Measurements from ENCODE around the gene STYX. TPM values are rescaled to one million over a fixed set of nuclear protein-coding genes. Genes with fewer than 3 reads are reported as not detected.
"Not testable (repeated sequence)": the region's sequence is repeated elsewhere in the genome, so short reads cannot be mapped to it uniquely, and the experiment has no call there.

The STYX gene
- total RNA-seq, 2 experiments from 2014 or later, result 13.3 to 14.1 TPM

DNA sequence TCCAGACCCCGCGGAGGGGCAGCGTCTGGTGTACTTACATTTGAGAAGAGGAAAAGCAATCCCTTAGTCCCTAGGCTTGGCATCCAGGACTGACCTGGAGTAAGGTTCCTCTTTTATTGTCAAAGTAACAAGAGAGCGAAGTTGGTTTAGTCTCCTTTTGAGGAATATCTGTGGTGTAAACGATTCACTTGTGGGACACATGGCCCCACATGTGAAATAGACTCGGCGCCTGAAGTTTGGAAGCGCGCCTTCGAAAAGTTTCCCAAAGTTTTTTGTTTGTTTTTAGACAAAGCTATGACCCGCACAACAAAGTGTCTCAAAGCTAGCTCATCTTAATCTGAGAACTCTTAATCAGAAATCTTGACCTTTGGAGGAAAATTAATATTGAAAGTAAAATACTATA lies 744 bp downstream of the STYX start:
- peak overlapping the region; percentile 84 for H3K4me3 Mint-ChIP-seq
- no peaks in the 10 kb centered on the region for H3K9me3 Mint-ChIP-seq
- no peaks in the 10 kb centered on the region for H3K27me3 Mint-ChIP-seq (ENCODE audit: low read depth)
- intact Hi-C loops (cut with micrococcal nuclease), result loop anchor here (1.0 kb wide), 5 partner anchors 12 to 178 kb away; partner anchors contain the start of genes ERO1A, GNPNAT1, GPR137C and PSMC6
- peak overlapping the region; percentile 86 for H3K27ac Mint-ChIP-seq
- CTCF ChIA-PET, result interaction anchor here (0.7 to 1.8 kb wide), 2 partner anchors 11 to 30 kb away, joined by 3 to 10 read pairs; no protein-coding TSS in a partner anchor
- DNase-seq, result no peak
- H3K4me1 Mint-ChIP-seq (ENCODE audit: low read depth), result peaks cover 41% of the 10 kb centered on the region
- peaks cover 35% of the 10 kb centered on the region for H3K36me3 Mint-ChIP-seq (ENCODE audit: low read depth)

DNA sequence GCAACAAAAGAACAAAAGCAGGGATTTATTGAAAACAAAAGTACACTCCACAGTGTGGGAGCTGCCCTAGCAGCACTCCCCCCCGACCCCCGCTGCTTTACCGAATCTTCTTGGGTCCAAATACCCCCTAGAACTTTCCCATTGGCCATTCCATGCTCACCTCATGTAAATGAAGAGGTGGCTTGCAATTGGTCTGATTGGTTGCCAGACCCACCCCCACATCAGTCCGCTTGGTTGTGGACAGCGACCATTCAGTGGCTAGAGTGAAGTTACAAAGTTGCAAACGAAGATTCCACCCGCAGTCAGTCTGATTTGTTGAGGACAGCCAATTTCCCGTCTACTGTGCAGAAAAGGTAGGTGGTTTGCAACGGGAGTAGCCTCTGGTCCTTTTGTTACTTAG lies 3.9 kb downstream of the STYX start:
- CTCF ChIA-PET, result interaction anchor here (0.6 to 1.3 kb wide), 2 partner anchors 35 to 58 kb away, joined by 3 read pairs; no protein-coding TSS in a partner anchor
- H3K36me3 Mint-ChIP-seq (ENCODE audit: low read depth), result peaks cover 32% of the 10 kb centered on the region
- intact Hi-C loops (cut with micrococcal nuclease), result no loop called here
- peaks cover 66% of the 10 kb centered on the region for H3K4me1 Mint-ChIP-seq (ENCODE audit: low read depth)
- no peak overlapping the region for H3K4me3 Mint-ChIP-seq
- DNase-seq, result no peak
- H3K9me3 Mint-ChIP-seq, result no peaks in the 10 kb centered on the region
- H3K27me3 Mint-ChIP-seq (ENCODE audit: low read depth), result no peaks in the 10 kb centered on the region
- H3K27ac Mint-ChIP-seq, result no peak overlapping the region

DNA sequence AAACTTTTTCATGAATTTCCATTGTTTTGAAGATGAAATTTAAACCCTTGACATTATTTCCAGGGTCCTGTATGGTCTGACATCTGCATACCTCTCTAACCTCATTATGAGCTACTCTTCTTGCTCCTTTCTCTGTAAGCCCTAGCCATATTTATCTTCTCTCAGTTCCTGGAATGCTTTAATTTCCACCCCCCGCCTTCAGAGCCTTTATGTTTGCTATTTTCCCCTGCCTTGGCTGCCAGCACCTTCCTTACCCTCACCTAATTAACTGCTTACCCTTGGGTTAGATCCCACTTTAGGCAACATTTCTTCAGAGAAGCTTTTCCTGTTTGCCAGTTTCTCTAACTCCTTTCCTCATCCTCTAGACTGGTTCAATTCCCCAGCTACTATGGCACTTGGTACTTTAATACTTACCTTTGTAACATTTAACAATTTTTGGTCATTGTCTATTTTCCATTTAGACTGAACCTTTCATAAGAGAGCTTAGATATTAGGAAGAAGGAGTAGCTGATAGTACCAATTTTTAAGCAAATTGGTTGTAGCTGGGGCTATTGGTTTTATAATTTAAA lies 6.0 kb downstream of the STYX start:
- CTCF ChIA-PET, result no interaction called here
- peaks cover 73% of the 10 kb centered on the region for H3K4me1 Mint-ChIP-seq (ENCODE audit: low read depth)
- peaks cover 34% of the 10 kb centered on the region for H3K36me3 Mint-ChIP-seq (ENCODE audit: low read depth)
- no peak overlapping the region for H3K4me3 Mint-ChIP-seq
- H3K27me3 Mint-ChIP-seq (ENCODE audit: low read depth), result no peaks in the 10 kb centered on the region
- no peak for DNase-seq
- intact Hi-C loops (cut with micrococcal nuclease), result no loop called here
- no peaks in the 10 kb centered on the region for H3K9me3 Mint-ChIP-seq
- peak overlapping the region; percentile 72 for H3K27ac Mint-ChIP-seq

DNA sequence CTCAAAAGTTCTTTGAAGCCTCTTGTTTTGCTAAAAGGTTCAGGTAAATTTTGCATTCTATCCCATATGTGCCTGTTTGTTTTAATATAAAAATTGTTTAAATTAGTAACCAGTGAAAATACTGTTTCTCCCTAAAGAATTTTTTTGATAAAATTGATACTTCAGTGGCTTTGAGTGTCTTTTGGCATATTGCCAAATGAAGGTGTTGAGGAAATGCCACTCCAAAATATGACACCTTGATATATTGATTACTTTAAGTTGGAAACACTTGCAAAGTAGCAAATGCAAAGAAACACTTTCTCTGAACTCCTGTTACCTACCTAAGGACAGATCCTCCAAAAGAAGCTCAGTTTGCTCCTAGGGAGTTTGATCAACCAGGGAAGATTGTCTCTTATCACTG lies 8.4 kb downstream of the STYX start:
- peaks cover 73% of the 10 kb centered on the region for H3K4me1 Mint-ChIP-seq (ENCODE audit: low read depth)
- H3K27me3 Mint-ChIP-seq (ENCODE audit: low read depth), result no peaks in the 10 kb centered on the region
- peak overlapping the region; percentile 50 for H3K27ac Mint-ChIP-seq
- CTCF ChIA-PET, result no interaction called here
- intact Hi-C loops (cut with micrococcal nuclease), result no loop called here
- DNase-seq, result no peak
- H3K9me3 Mint-ChIP-seq, result no peaks in the 10 kb centered on the region
- H3K36me3 Mint-ChIP-seq (ENCODE audit: low read depth), result peaks cover 23% of the 10 kb centered on the region
- H3K4me3 Mint-ChIP-seq, result no peak overlapping the region

DNA sequence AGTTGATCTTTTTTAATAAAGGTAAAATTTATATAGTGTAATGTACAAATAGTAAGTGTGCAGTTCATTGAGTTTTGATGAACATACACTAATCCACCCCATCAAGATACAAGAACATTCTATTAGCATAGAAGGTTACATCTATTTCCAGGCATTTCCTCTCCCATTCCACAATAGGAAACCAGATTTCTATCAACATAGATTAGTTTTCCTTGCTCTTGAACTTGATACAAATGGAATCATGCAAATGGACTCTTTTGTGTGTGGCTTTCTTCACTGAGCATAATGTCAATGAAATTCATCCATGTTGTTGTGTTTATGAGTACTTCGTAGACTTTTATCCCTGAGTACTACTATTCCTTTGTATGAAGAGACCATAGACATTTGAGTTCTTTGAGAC lies 10.8 kb downstream of the STYX start:
- Mint-ChIP-seq H3K4me1 (ENCODE audit: low read depth) (peaks cover 74% of the 10 kb centered on the region), H3K27me3 (ENCODE audit: low read depth) (no peaks in the 10 kb centered on the region), H3K4me3 (no peak overlapping the region), H3K9me3 (no peaks in the 10 kb centered on the region), H3K27ac (no peak overlapping the region), H3K36me3 (ENCODE audit: low read depth) (peaks cover 16% of the 10 kb centered on the region)
- CTCF ChIA-PET, result interaction anchor here (2.4 kb wide), 1 partner anchor 10 kb away, joined by 10 read pairs; the partner anchor contains the start of gene STYX
- intact Hi-C loops (cut with micrococcal nuclease), result loop anchor here (5.0 kb wide), 1 partner anchor 177 kb away; no protein-coding TSS in a partner anchor
- DNase-seq, result no peak

DNA sequence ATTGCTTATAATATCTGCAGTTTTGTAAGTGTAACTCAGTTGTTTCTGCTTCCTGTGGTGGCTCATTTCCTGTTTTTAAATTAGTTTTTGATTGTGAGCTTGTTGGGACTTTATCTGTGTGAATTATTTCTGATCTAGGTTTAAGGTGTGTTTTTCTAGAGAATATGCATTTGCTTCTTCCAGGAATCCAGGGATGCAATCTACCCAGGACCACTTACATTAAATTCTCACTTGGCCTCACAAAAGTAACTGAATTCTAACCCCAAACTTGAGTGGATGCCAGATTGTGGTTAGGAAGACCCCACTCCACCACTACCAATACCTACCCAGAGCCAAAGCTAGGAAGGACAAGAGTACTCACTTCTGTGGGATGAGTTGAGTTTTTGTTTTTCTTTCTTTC lies 11.9 kb downstream of the STYX start:
- intact Hi-C loops (cut with micrococcal nuclease), result loop anchor here (1.0 to 5.0 kb wide), 8 partner anchors 12 to 417 kb away; partner anchors contain the start of genes DDHD1, GNPNAT1, GPR137C and PSMC6
- Mint-ChIP-seq H3K4me1 (ENCODE audit: low read depth) (peaks cover 63% of the 10 kb centered on the region), H3K27me3 (ENCODE audit: low read depth) (no peaks in the 10 kb centered on the region), H3K27ac (peak overlapping the region; percentile 95), H3K4me3 (peak overlapping the region; percentile 68), H3K36me3 (ENCODE audit: low read depth) (peaks cover 19% of the 10 kb centered on the region), H3K9me3 (no peaks in the 10 kb centered on the region)
- CTCF ChIA-PET, result interaction anchor here (0.6 to 2.4 kb wide), 6 partner anchors 10 to 564 kb away, joined by 3 to 10 read pairs (median 4); partner anchors contain the start of gene STYX
- no peak for DNase-seq

DNA sequence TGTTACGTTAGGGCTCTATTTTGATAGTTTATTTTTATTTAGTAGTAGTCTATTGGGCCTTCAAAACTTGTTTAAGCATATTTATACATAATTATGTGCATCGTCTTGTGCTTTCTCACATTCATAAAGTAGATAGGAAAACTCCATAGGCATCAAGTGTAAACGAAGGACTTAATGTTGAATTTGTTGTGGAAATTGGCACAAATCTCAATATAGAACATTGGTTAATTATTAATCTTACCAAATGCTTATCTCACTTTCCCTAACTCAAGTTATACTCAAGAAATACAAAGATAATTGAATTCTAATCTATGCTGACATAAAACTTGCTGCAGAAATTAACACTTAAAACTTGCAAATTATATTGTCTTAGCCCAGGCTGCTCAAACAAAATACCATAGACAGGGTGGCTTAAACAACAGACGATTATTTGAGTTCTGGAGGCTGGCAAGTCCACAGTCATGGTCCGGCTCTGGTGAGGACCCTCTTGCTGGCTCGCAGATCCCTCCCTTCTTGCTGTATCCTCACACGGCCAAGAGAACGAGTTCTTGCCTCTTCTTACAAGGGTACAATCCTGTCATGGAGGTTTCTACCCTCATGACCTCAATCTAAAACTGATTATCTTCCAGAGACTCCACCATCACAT lies 18.8 kb downstream of the STYX start:
- H3K4me3 Mint-ChIP-seq, result no peak overlapping the region
- H3K27me3 Mint-ChIP-seq (ENCODE audit: low read depth), result no peaks in the 10 kb centered on the region
- no peak overlapping the region for H3K27ac Mint-ChIP-seq
- H3K36me3 Mint-ChIP-seq (ENCODE audit: low read depth), result peaks cover 26% of the 10 kb centered on the region
- DNase-seq, result no peak
- intact Hi-C loops (cut with micrococcal nuclease), result no loop called here
- peaks cover 18% of the 10 kb centered on the region for H3K4me1 Mint-ChIP-seq (ENCODE audit: low read depth)
- no peaks in the 10 kb centered on the region for H3K9me3 Mint-ChIP-seq
- CTCF ChIA-PET, result no interaction called here

DNA sequence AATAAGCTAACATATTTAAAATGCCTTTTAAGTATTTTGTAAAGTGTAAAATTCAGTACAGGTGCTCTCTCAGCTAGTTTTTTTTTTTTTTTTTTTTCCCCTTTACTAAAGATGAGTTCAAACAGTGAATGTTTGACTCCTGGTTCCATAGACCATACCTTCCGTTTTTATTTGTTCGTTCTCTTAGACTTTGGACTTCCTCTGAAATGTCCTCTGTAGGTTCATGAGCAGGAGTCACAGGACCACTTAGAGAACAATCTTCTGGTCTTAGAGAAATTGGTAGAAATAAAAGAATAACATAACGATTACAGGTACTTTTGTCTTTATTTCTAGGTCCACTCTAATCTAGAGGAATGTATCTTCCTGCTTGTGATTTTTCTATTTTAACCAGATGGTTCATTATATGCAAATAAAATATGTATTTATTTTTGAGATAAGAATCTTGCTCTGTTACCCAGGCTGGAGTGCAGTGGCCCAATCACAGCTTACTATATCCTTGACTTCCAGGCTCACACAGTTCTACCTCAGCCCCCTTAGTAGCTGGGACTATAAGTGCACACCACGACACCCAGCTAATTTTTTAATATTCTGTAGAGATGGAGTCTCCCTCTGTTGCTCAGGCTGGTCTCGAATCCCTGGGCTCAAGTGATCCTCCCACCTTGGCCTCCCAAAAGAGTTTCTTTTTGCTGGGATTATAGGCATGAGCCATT lies 25.8 kb downstream of the STYX start:
- Mint-ChIP-seq H3K27me3 (ENCODE audit: low read depth) (no peaks in the 10 kb centered on the region), H3K27ac (no peak overlapping the region), H3K9me3 (no peaks in the 10 kb centered on the region), H3K4me3 (no peak overlapping the region), H3K36me3 (ENCODE audit: low read depth) (peaks cover 6% of the 10 kb centered on the region), H3K4me1 (ENCODE audit: low read depth) (no peaks in the 10 kb centered on the region)
- intact Hi-C loops (cut with micrococcal nuclease), result no loop called here
- no peak for DNase-seq
- CTCF ChIA-PET, result no interaction called here

DNA sequence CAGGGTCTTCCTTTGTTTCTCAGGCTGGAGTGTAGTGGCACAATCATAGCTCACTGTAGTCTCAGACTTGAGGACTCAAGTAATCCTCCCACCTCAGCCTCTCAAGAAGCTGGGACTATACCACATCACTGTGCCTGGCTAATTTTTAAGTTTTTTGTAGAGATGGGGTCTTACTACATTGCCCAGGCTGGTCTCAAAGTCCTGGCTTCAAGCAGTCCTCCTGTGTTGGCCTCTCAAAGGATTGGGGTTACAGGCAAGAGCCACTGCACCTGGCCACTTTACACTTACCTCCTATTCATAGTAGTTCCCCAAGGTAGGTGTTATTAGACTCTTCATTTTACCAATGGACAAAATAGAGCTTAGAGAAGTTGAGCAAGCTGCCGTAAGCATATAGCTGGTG lies 29.2 kb downstream of the STYX start:
- Mint-ChIP-seq H3K4me1 (ENCODE audit: low read depth) (peaks cover 12% of the 10 kb centered on the region), H3K27ac (no peak overlapping the region), H3K9me3 (no peaks in the 10 kb centered on the region), H3K4me3 (no peak overlapping the region), H3K27me3 (ENCODE audit: low read depth) (no peaks in the 10 kb centered on the region), H3K36me3 (ENCODE audit: low read depth) (peaks cover 10% of the 10 kb centered on the region)
- intact Hi-C loops (cut with micrococcal nuclease), result no loop called here
- CTCF ChIA-PET, result interaction anchor here (0.8 kb wide), 1 partner anchor 13 kb away, joined by 3 read pairs; no protein-coding TSS in a partner anchor
- no peak for DNase-seq

DNA sequence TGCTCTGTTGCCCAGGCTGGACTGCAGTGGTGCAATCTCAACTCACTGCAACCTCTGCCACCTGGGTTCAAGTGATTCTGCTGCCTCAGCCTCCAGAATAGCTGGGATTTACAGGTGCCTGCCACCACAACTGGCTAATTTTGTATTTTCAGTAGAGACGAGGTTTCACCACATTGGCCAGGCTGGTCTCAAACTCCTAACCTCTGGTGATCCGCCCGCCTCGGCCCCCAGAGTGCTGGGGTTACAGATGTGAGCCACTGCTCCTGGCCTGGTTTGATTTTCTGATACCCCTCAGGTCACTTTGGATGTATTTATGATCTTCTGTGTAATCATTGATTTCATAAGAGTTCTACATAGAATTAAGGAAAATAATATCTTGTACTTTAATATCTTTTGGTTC lies 33.0 kb downstream of the STYX start:
- H3K9me3 Mint-ChIP-seq; DNase-seq; H3K27ac Mint-ChIP-seq; intact Hi-C loops (cut with micrococcal nuclease); CTCF ChIA-PET; H3K27me3 Mint-ChIP-seq (ENCODE audit: low read depth); H3K4me3 Mint-ChIP-seq: not testable (repeated sequence)
- Mint-ChIP-seq H3K4me1 (ENCODE audit: low read depth) (peaks cover 16% of the 10 kb centered on the region), H3K36me3 (ENCODE audit: low read depth) (peaks cover 12% of the 10 kb centered on the region)

DNA sequence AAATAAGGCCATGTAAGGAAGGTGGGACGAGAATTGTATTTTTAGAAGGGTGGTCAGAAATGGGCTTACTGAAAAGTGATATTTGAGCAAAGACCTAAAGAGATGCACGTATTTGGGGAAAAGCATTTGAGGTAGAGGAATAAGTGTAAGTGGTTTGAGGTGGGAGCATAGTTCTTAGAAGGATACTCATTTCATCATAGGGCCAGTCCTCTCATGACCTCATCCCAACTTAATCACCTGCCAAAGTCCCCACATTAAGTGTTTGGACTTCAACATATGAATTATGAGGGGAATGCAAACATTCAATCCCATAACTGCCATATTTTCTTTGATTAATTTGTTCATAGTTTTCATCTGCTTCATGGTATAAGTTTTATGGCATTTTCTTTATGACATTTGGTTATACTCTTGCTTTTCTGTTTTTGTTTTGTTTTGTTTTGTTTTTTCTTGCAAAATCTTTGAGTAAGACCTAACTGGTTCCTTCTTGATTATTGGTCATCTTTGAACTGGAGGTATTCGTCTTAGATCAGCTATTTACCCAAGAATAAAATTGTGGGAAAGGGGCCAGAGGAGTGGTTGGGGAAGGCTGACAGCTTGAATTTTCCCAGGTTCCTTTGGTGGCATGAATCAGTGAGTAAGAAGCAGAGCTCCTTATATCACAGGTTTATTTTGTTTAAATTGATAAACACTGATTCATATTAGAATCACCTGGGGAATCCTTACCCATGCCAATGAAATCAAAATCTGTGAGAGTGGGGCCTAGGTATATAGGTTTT lies 37.3 kb downstream of the STYX start:
- Mint-ChIP-seq H3K27me3 (ENCODE audit: low read depth) (no peaks in the 10 kb centered on the region), H3K4me3 (no peak overlapping the region), H3K4me1 (ENCODE audit: low read depth) (peaks cover 25% of the 10 kb centered on the region), H3K36me3 (ENCODE audit: low read depth) (peaks cover 18% of the 10 kb centered on the region), H3K9me3 (no peaks in the 10 kb centered on the region), H3K27ac (no peak overlapping the region)
- CTCF ChIA-PET, result interaction anchor here (0.6 to 0.7 kb wide), 2 partner anchors 241 to 312 kb away, joined by 3 read pairs; no protein-coding TSS in a partner anchor
- intact Hi-C loops (cut with micrococcal nuclease), result no loop called here
- no peak for DNase-seq

DNA sequence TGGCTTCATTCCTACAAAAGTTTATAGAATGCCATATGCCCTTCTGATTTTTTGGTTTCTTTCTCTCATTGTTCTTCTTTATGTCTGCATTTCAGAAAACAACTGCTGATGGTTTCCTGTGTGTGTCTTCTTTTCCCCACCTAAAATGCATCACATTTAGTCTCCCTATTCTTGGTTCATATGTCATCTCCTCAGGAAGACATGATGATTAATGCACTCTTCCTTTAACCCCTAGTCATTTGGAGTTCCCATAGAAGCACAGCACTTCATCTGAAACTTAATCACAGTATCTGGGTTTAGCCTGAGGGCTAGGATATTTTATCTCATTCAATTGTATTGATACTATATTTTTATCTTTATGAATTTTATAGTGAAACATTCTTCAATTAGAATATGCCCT lies 39.9 kb downstream of the STYX start:
- no peaks in the 10 kb centered on the region for H3K9me3 Mint-ChIP-seq
- no peaks in the 10 kb centered on the region for H3K27me3 Mint-ChIP-seq (ENCODE audit: low read depth)
- CTCF ChIA-PET, result interaction anchor here (0.6 kb wide), 1 partner anchor 556 kb away, joined by 3 read pairs; no protein-coding TSS in a partner anchor
- peaks cover 11% of the 10 kb centered on the region for H3K4me1 Mint-ChIP-seq (ENCODE audit: low read depth)
- H3K36me3 Mint-ChIP-seq (ENCODE audit: low read depth), result peaks cover 20% of the 10 kb centered on the region
- intact Hi-C loops (cut with micrococcal nuclease), result no loop called here
- DNase-seq, result no peak
- peak overlapping the region; percentile 59 for H3K27ac Mint-ChIP-seq
- H3K4me3 Mint-ChIP-seq, result no peak overlapping the region

All from activated naive CD4-positive, alpha-beta T cell treated with anti-CD3 and anti-CD28 coated beads for 36 hours (primary cell).